ENCODE results near the gene SHD. TPM values are rescaled to one million over a fixed set of nuclear protein-coding genes. Genes with fewer than 3 reads are reported as not detected.
A peak's percentile ranks its signal among the peaks of the same experiment; 100 is the strongest.

Gene SHD
- total and polyA plus RNA-seq, 12 donors: 0.03 to 0.37 (median 0.24) TPM; not detected in 8

DNA sequence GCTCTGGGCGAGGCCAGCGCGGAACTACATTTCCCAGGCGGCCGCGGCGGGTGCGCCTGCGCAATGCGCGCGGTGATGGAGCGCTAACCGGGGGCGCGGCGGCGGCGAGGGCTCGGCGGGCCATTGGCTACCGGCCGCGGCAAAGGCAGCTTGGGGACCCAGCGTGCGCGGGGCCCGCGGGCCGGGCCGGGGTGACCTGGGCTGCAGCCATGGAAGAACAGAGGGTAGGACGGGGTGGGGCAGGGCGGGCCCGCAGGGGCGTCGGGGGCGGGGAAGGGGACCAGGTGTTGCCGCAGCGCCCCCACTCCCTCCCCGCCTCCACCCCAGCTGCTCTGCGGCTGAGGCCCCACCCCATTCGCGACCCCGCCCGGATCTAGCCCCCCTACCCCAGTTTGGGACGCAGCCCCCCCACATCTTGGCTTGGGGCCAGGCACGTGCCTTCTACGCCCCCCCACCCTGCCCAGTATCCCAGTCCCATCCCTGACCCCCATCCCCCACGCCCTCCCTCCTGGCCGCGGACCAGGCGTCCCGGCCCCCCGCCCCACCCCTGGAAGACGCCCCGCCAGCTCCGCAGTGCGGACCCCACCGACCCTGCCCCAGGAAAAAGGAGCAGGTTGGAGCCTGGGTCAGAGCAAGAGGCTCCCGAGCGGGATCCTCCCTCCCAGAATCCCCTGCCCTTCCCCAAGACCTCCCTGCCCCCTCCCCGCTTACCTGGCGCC is 25.6 kb downstream of the SHD start, which contains the start of gene FSD1:
FSD1 (plus strand) TSS at position 61 of the 719 bp plus-strand sequence; CDS start at position 210, 149 bp downstream.
- ATAC-seq: peak in 2 of 8 donors; percentile 48 to 63
- 5% methylated on average over 33 to 63 of the region's 63 CpGs for WGBS, 2 donors
- intact Hi-C loops (cut with DNase I): no loop called here
- peak within 1 kb of the TSS in 4 of 10 donors; percentile 11 to 36 (median 16) for H3K4me3 ChIP-seq
- H3K27ac ChIP-seq: no peak within 1 kb of the TSS
- no peaks in the 10 kb centered on the region for H3K36me3 ChIP-seq
- H3K27me3 ChIP-seq: peaks cover 0 to 30% (median 23%) of the 10 kb centered on the region in 7 donors
- DNase-seq: peak in 1 of 2 donors; percentile 35
- TF ChIP-seq, protein P1, sequence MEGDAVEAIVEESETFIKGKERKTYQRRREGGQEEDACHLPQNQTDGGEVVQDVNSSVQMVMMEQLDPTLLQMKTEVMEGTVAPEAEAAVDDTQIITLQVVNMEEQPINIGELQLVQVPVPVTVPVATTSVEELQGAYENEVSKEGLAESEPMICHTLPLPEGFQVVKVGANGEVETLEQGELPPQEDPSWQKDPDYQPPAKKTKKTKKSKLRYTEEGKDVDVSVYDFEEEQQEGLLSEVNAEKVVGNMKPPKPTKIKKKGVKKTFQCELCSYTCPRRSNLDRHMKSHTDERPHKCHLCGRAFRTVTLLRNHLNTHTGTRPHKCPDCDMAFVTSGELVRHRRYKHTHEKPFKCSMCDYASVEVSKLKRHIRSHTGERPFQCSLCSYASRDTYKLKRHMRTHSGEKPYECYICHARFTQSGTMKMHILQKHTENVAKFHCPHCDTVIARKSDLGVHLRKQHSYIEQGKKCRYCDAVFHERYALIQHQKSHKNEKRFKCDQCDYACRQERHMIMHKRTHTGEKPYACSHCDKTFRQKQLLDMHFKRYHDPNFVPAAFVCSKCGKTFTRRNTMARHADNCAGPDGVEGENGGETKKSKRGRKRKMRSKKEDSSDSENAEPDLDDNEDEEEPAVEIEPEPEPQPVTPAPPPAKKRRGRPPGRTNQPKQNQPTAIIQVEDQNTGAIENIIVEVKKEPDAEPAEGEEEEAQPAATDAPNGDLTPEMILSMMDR (IDR thresholded peaks at IDR 0.05): no peak
- peaks cover 0 to 6% (median 0%) of the 10 kb centered on the region in 9 donors for H3K4me1 ChIP-seq
- H3K9me3 ChIP-seq: no peaks in the 10 kb centered on the region

- Histone ChIP-seq H3K36me3 (no peaks in the 10 kb centered on the region), H3K27me3 (peaks cover 0 to 30% (median 23%) of the 10 kb centered on the region in 7 donors), H3K9me3 (no peaks in the 10 kb centered on the region), H3K4me1 (peaks cover 0 to 6% (median 0%) of the 10 kb centered on the region in 9 donors), H3K27ac (no peak overlapping the region), H3K4me3 (no peak overlapping the region)
- TF ChIP-seq, protein P1 (IDR thresholded peaks at IDR 0.05): no peak
- intact Hi-C loops (cut with DNase I): no loop called here
- DNase-seq (no peak), ATAC-seq (no peak)
- 67 to 71% methylated on average over 7 of the region's 7 CpGs for WGBS, 2 donors
Observed at GRCh38 chr19:4305257-4305612, 26.2 kb downstream of the SHD start.

DNA sequence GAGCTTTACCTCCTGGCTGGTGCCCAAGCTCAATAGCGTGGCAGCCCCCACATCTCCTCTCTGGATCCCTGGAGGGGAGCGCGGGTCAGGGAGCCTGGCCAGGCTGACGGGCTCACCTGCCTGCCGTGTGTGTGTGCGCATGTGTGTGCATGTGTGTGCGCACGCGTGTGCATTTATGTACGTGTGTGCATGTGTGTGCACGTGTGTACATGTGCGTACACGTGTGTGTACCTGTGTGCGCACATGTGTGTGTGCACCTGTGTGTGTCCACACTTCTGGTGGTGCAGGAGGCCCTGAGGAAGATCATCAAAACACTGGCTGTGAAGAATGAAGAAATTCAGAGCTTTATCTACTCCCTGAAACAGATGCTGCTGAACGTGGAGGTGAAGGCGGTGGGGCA is 26.6 kb downstream of the SHD start:
- TF ChIP-seq, protein P1 (IDR thresholded peaks at IDR 0.05): no peak
- Histone ChIP-seq H3K27me3 (peaks cover 0 to 30% (median 23%) of the 10 kb centered on the region in 7 donors), H3K9me3 (no peaks in the 10 kb centered on the region), H3K4me3 (no peak overlapping the region), H3K27ac (no peak overlapping the region), H3K36me3 (no peaks in the 10 kb centered on the region), H3K4me1 (peaks cover 0 to 6% (median 0%) of the 10 kb centered on the region in 9 donors)
- 82% methylated on average over 16 of the region's 16 CpGs for WGBS, 2 donors
- DNase-seq: no peak
- intact Hi-C loops (cut with DNase I): no loop called here
- no peak for ATAC-seq

- DNase-seq: no peak
- Histone ChIP-seq H3K36me3 (no peaks in the 10 kb centered on the region), H3K27me3 (peaks cover 0 to 6% (median 3%) of the 10 kb centered on the region in 7 donors), H3K27ac (no peak overlapping the region), H3K9me3 (no peaks in the 10 kb centered on the region), H3K4me3 (no peak overlapping the region), H3K4me1 (peaks cover 0 to 13% (median 0%) of the 10 kb centered on the region in 9 donors)
- intact Hi-C loops (cut with DNase I): no loop called here
- TF ChIP-seq, protein P1 (IDR thresholded peaks at IDR 0.05): no peak
- ATAC-seq: peak in 2 of 8 donors; percentile 13 to 38
- 87 to 90% methylated on average over 22 of the region's 22 CpGs for WGBS, 2 donors
Observed at GRCh38 chr19:4310247-4311121, 31.4 kb downstream of the SHD start.
